HFF-Myc (cell line): ENCODE results near the gene SMNDC1.
"Not testable (repeated sequence)": the region's sequence is repeated elsewhere in the genome, so short reads cannot be mapped to it uniquely, and the experiment has no call there.

ENCODE experiments used
- DNase-seq: peaks from one replicate; pipeline ENCODE4 v3.0.0-alpha.2; 2011; ENCODE audit warnings: low read depth; ENCODE audit errors: extremely low read depth
- H3K4me3 ChIP-seq: replicated peaks from 2 replicates; pipeline ENCODE4 v1.5.1; 2011; ENCODE audit warnings: low read depth, mild to moderate bottlenecking, control low read depth, low read length
- CTCF ChIP-seq: IDR thresholded peaks from 2 replicates; pipeline ENCODE4 v1.5.1; 2012; ENCODE audit warnings: mild to moderate bottlenecking, low read depth, low read length, control low read depth; ENCODE audit errors: missing control alignments

The SMNDC1 gene

GRCh38 chr10:110340122-110340521 lies 35.4 kb upstream of the SMNDC1 start:
- no peak for DNase-seq
- H3K4me3 ChIP-seq, result no peak overlapping the region
- no peak for TF ChIP-seq CTCF

- no peak for DNase-seq
- no peak for TF ChIP-seq CTCF
- H3K4me3 ChIP-seq, result no peak overlapping the region
Measured at GRCh38 chr10:110337906-110338305, 33.2 kb upstream of the SMNDC1 start.

- DNase-seq, result no peak
- H3K4me3 ChIP-seq, result no peak overlapping the region
- no peak for TF ChIP-seq CTCF
Measured at GRCh38 chr10:110337401-110337800, 32.7 kb upstream of the SMNDC1 start.

GRCh38 chr10:110336111-110336721 lies 31.5 kb upstream of the SMNDC1 start:
- DNase-seq, result peak; percentile 91
- H3K4me3 ChIP-seq, result no peak overlapping the region
- peak; percentile 8 for TF ChIP-seq CTCF

- no peak overlapping the region for H3K4me3 ChIP-seq
- DNase-seq, result no peak
- no peak for TF ChIP-seq CTCF
Measured at GRCh38 chr10:110335314-110336064, 30.8 kb upstream of the SMNDC1 start.

- TF ChIP-seq CTCF, result no peak
- no peak overlapping the region for H3K4me3 ChIP-seq
- DNase-seq, result no peak
Measured at GRCh38 chr10:110334061-110334656, 29.4 kb upstream of the SMNDC1 start.

- DNase-seq, result not testable (repeated sequence)
Measured at GRCh38 chr10:110331226-110331795, 26.6 kb upstream of the SMNDC1 start.

More at GRCh38 chr10:110331226-110331795, 26.6 kb upstream of the SMNDC1 start:
- not testable (repeated sequence) for H3K4me3 ChIP-seq
